ENCODE data around the gene ANTXR2. TPM values are rescaled to one million over a fixed set of nuclear protein-coding genes. Genes with fewer than 3 reads are reported as not detected.

ANTXR2 gene
- total RNA-seq, 4 donors from 2014 or later = 319 to 518 (median 329) TPM

GRCh38 chr4:79977131-79977840, 95.7 kb downstream of the ANTXR2 start:
- 93% methylated on average over 7 of the region's 7 CpGs for WGBS
- no peak for DNase-seq (ENCODE audit: extremely low spot score)
- Histone ChIP-seq H3K27me3 (no peaks in the 10 kb centered on the region), H3K4me3 (no peak overlapping the region), H3K9me3 (no peaks in the 10 kb centered on the region), H3K27ac (replicated peaks in 1 of 4) (peak overlapping the region in 2 of 4 donors; percentile 27 to 41), H3K4me1 (peaks cover 0 to 24% (median 13%) of the 10 kb centered on the region in 4 donors), H3K36me3 (peaks cover 13 to 63% (median 34%) of the 10 kb centered on the region in 4 donors)
- TF ChIP-seq POLR2AphosphoS5 (IDR thresholded peaks at IDR 0.05) (peak in 1 of 2 donors; percentile 36), EP300 (IDR thresholded peaks at IDR 0.05) (no peak), POLR2A (IDR thresholded peaks at IDR 0.05; ENCODE audit: low read depth) (no peak)
- intact Hi-C loops (cut with DNase I) = no loop called here

- DNase-seq (ENCODE audit: extremely low spot score) = no peak
- no peaks in the 10 kb centered on the region for H3K4me1 ChIP-seq
- WGBS = 83% methylated on average over 52 of the region's 60 CpGs
- TF ChIP-seq POLR2A (IDR thresholded peaks at IDR 0.05; ENCODE audit: low read depth) (no peak), POLR2AphosphoS5 (IDR thresholded peaks at IDR 0.05) (peak in 1 of 2 donors; percentile 67)
- peaks cover 11 to 21% (median 17%) of the 10 kb centered on the region in 4 donors for H3K36me3 ChIP-seq
- peak overlapping the region in 2 of 4 donors; percentile 0 to 15 for H3K4me3 ChIP-seq
- no peaks in the 10 kb centered on the region for H3K27me3 ChIP-seq
- peak overlapping the region; percentile 47 to 66 (median 60) for H3K27ac ChIP-seq (replicated peaks in 1 of 4)
- peaks cover 0 to 5% (median 0%) of the 10 kb centered on the region in 4 donors for H3K9me3 ChIP-seq
- intact Hi-C loops (cut with DNase I) = no loop called here
These were observed 108.4 kb downstream of the ANTXR2 start for GRCh38 chr4:79964400-79965211.

- Histone ChIP-seq H3K27me3 (no peaks in the 10 kb centered on the region), H3K9me3 (peaks cover 0 to 5% (median 0%) of the 10 kb centered on the region in 4 donors), H3K4me3 (no peak overlapping the region), H3K27ac (replicated peaks in 1 of 4) (peak overlapping the region; percentile 47 to 66 (median 60)), H3K4me1 (no peaks in the 10 kb centered on the region), H3K36me3 (peaks cover 11 to 21% (median 17%) of the 10 kb centered on the region in 4 donors)
- intact Hi-C loops (cut with DNase I) = no loop called here
- TF ChIP-seq EP300 (IDR thresholded peaks at IDR 0.05) = no peak
- TF ChIP-seq CTCF (IDR thresholded peaks at IDR 0.05) = no peak
- no peak for TF ChIP-seq POLR2A (IDR thresholded peaks at IDR 0.05; ENCODE audit: low read depth)
- no peak for TF ChIP-seq POLR2AphosphoS5 (IDR thresholded peaks at IDR 0.05)
- 80% methylated on average over 8 of the region's 8 CpGs for WGBS
- no peak for DNase-seq (ENCODE audit: extremely low spot score)
These were observed 109.0 kb downstream of the ANTXR2 start for GRCh38 chr4:79964020-79964399.

- WGBS = 91% methylated on average over 7 of the region's 7 CpGs
- DNase-seq (ENCODE audit: extremely low spot score) = no peak
- TF ChIP-seq CTCF (IDR thresholded peaks at IDR 0.05) (no peak), EP300 (IDR thresholded peaks at IDR 0.05) (no peak), POLR2AphosphoS5 (IDR thresholded peaks at IDR 0.05) (no peak), POLR2A (IDR thresholded peaks at IDR 0.05; ENCODE audit: low read depth) (no peak)
These were observed 113.4 kb downstream of the ANTXR2 start for GRCh38 chr4:79959652-79960051.

GRCh38 chr4:79958466-79959264, 114.4 kb downstream of the ANTXR2 start:
- Histone ChIP-seq H3K27me3 (no peaks in the 10 kb centered on the region), H3K4me3 (no peak overlapping the region), H3K9me3 (no peaks in the 10 kb centered on the region), H3K27ac (replicated peaks in 1 of 4) (no peak overlapping the region), H3K4me1 (peaks cover 0 to 4% (median 0%) of the 10 kb centered on the region in 4 donors), H3K36me3 (peaks cover 0 to 9% (median 4%) of the 10 kb centered on the region in 4 donors)
- no peak for DNase-seq (ENCODE audit: extremely low spot score)
- TF ChIP-seq EP300 (IDR thresholded peaks at IDR 0.05) (no peak), POLR2AphosphoS5 (IDR thresholded peaks at IDR 0.05) (no peak), CTCF (IDR thresholded peaks at IDR 0.05) (no peak), POLR2A (IDR thresholded peaks at IDR 0.05; ENCODE audit: low read depth) (no peak)
- intact Hi-C loops (cut with DNase I) = no loop called here
- 61% methylated on average over 5 of the region's 5 CpGs for WGBS

More at GRCh38 chr4:79959652-79960051, 113.4 kb downstream of the ANTXR2 start:
- Histone ChIP-seq H3K36me3 (peaks cover 8 to 16% (median 12%) of the 10 kb centered on the region in 4 donors), H3K4me3 (no peak overlapping the region), H3K4me1 (peaks cover 0 to 4% (median 0%) of the 10 kb centered on the region in 4 donors), H3K9me3 (peaks cover 0 to 1% (median 0%) of the 10 kb centered on the region in 4 donors), H3K27ac (replicated peaks in 1 of 4) (no peak overlapping the region), H3K27me3 (no peaks in the 10 kb centered on the region)
- intact Hi-C loops (cut with DNase I) = no loop called here

All from esophagus muscularis mucosa (tissue), 4 donors.